Common myeloid progenitor, CD34-positive (primary cell): ENCODE measurements around the gene MAPKAPK2.

Experiments used
- CTCF ChIA-PET: fragments of 350-600 bp; sonication (Branson Sonifier 250); formaldehyde crosslinking; loops from one replicate; lab custom pipeline; 2021; ENCODE audit warnings: antibody characterized with exemption; lab: Charles Lee
- POLR2A ChIA-PET: fragments of 350-600 bp; sonication (Branson Sonifier 250); formaldehyde crosslinking; loops from one replicate; lab custom pipeline; 2021; ENCODE audit warnings: antibody characterized with exemption; lab: Charles Lee
- DNase-seq, 3 donors: peaks; one replicate each; pipeline versions ENCODE4 v3.0.0 to v3.0.0-alpha.2; 2013
- H3K27ac ChIP-seq, 2 experiments: 1 replicate in 1 of 2; 2 replicates in 1 of 2; pipeline ENCODE4 v1.7.0; 2013; ENCODE audit warnings: inconsistent platforms in 2 of 2, low read length in 2 of 2, mild to moderate bottlenecking in 2 of 2, low read depth in 1 of 2, moderate library complexity in 1 of 2; ENCODE audit not compliant: severe bottlenecking in 2 of 2, insufficient read depth in 1 of 2, poor library complexity in 1 of 2
- H3K27me3 ChIP-seq, 5 experiments: replicated peaks in 2 of 5; 1 replicate in 3 of 5; 2 replicates in 2 of 5; pipeline versions ENCODE4 v1.6.1 to v1.7.0; 2013; ENCODE audit warnings: low read length in 4 of 5, mild to moderate bottlenecking in 2 of 5, moderate library complexity in 2 of 5, inconsistent platforms in 1 of 5; ENCODE audit not compliant: insufficient read depth in 5 of 5, control insufficient read depth in 4 of 5
- H3K36me3 ChIP-seq, 4 experiments: 1 replicate in 2 of 4; 2 replicates in 2 of 4; pipeline versions ENCODE4 v1.6.1 to v1.7.0; 2013; ENCODE audit warnings: low read length in 3 of 4, control low read depth in 1 of 4, mild to moderate bottlenecking in 1 of 4; ENCODE audit not compliant: control insufficient read depth in 4 of 4, insufficient read depth in 4 of 4
- H3K4me1 ChIP-seq, 4 experiments: 1 replicate in 3 of 4; 2 replicates in 1 of 4; pipeline versions ENCODE4 v1.6.1 to v1.7.1; 2013; ENCODE audit warnings: low read length in 3 of 4, mild to moderate bottlenecking in 3 of 4, control low read depth in 1 of 4, inconsistent platforms in 1 of 4, moderate library complexity in 1 of 4; ENCODE audit not compliant: control insufficient read depth in 4 of 4, insufficient read depth in 4 of 4; ENCODE audit errors: control extremely low read depth in 1 of 4
- H3K4me3 ChIP-seq, 7 experiments: 1 replicate in 4 of 7; 2 replicates in 3 of 7; pipeline versions ENCODE4 v1.5.1 to v1.7.0; 2013; ENCODE audit warnings: mild to moderate bottlenecking in 7 of 7, low read length in 6 of 7, moderate library complexity in 6 of 7, inconsistent platforms in 2 of 7, low read depth in 2 of 7, control low read depth in 1 of 7; ENCODE audit not compliant: insufficient read depth in 4 of 7, control insufficient read depth in 1 of 7; ENCODE audit errors: extremely low read depth in 1 of 7
- H3K9me3 ChIP-seq, 5 experiments: 1 replicate in 4 of 5; 2 replicates in 1 of 5; pipeline versions ENCODE4 v1.6.1 to v1.7.1; 2013; ENCODE audit warnings: low read length in 4 of 5, mild to moderate bottlenecking in 2 of 5, inconsistent platforms in 1 of 5, low read depth in 1 of 5, moderate library complexity in 1 of 5; ENCODE audit not compliant: control insufficient read depth in 4 of 5, insufficient read depth in 2 of 5; ENCODE audit errors: control extremely low read depth in 1 of 5
- WGBS: methylation state at CpG from one replicate; pipeline ENCODE4 v1.1.5; 2013; ENCODE audit not compliant: insufficient coverage; 5-methylcytosine and 5-hydroxymethylcytosine counted together

The MAPKAPK2 gene

GRCh38 chr1:206664740-206665139 lies 20.0 kb upstream of the MAPKAPK2 start:
- Histone ChIP-seq H3K36me3 (no peaks in the 10 kb centered on the region), H3K27ac (no peak overlapping the region), H3K4me3 (peak overlapping the region in 2 of 7 experiments; percentile 57 to 69), H3K9me3 (no peaks in the 10 kb centered on the region), H3K27me3 (peaks cover 0 to 8% (median 0%) of the 10 kb centered on the region in 5 experiments), H3K4me1 (peaks cover 14 to 42% (median 33%) of the 10 kb centered on the region in 4 experiments)
- DNase-seq: no peak
- ChIA-PET POLR2A (interaction anchor here (0.7 to 2.0 kb wide), 4 partner anchors 11 to 42 kb away, joined by 3 to 17 read pairs (median 4); partner anchors contain the start of gene DYRK3), CTCF (interaction anchor here (1.0 to 31.8 kb wide), 24 partner anchors 9 to 248 kb away, joined by 3 to 989 read pairs (median 6); partner anchors contain the start of genes DYRK3, EIF2D and MAPKAPK2)
- 40% methylated on average over 2 of the region's 6 CpGs for WGBS

- 86% methylated on average over 1 of the region's 3 CpGs for WGBS
- Histone ChIP-seq H3K9me3 (no peaks in the 10 kb centered on the region), H3K27me3 (peaks cover 0 to 6% (median 0%) of the 10 kb centered on the region in 5 experiments), H3K4me1 (peaks cover 14 to 37% (median 28%) of the 10 kb centered on the region in 4 experiments), H3K4me3 (no peak overlapping the region), H3K36me3 (no peaks in the 10 kb centered on the region), H3K27ac (no peak overlapping the region)
- CTCF ChIA-PET: interaction anchor here (0.7 to 31.8 kb wide), 11 partner anchors 8 to 143 kb away, joined by 3 to 989 read pairs (median 7); partner anchors contain the start of genes DYRK3 and MAPKAPK2
- DNase-seq: no peak
- POLR2A ChIA-PET: no interaction called here
These were observed 18.6 kb upstream of the MAPKAPK2 start for GRCh38 chr1:206666031-206666561.

GRCh38 chr1:206666954-206667665 lies 17.6 kb upstream of the MAPKAPK2 start:
- no peak overlapping the region for H3K27ac ChIP-seq
- no peak for DNase-seq
- POLR2A ChIA-PET: no interaction called here
- H3K36me3 ChIP-seq: no peaks in the 10 kb centered on the region
- CTCF ChIA-PET: interaction anchor here (0.7 to 31.8 kb wide), 11 partner anchors 10 to 164 kb away, joined by 3 to 989 read pairs (median 6); partner anchors contain the start of genes DYRK3 and MAPKAPK2
- H3K9me3 ChIP-seq: no peaks in the 10 kb centered on the region
- 98% methylated on average over 5 of the region's 5 CpGs for WGBS
- no peak overlapping the region for H3K4me3 ChIP-seq
- peaks cover 14 to 39% (median 30%) of the 10 kb centered on the region in 4 experiments for H3K4me1 ChIP-seq
- peaks cover 0 to 5% (median 0%) of the 10 kb centered on the region in 5 experiments for H3K27me3 ChIP-seq

- POLR2A ChIA-PET: no interaction called here
- no peak for DNase-seq
These were observed 16.4 kb upstream of the MAPKAPK2 start for GRCh38 chr1:206668351-206668750.

GRCh38 chr1:206668874-206669410 lies 15.8 kb upstream of the MAPKAPK2 start:
- H3K9me3 ChIP-seq: no peaks in the 10 kb centered on the region
- H3K4me3 ChIP-seq: no peak overlapping the region
- H3K27ac ChIP-seq: no peak overlapping the region
- H3K27me3 ChIP-seq: no peaks in the 10 kb centered on the region
- no peaks in the 10 kb centered on the region for H3K36me3 ChIP-seq
- DNase-seq: no peak
- ChIA-PET POLR2A (no interaction called here), CTCF (interaction anchor here (0.7 to 31.8 kb wide), 4 partner anchors 14 to 163 kb away, joined by 3 to 989 read pairs (median 4); partner anchors contain the start of gene DYRK3)
- H3K4me1 ChIP-seq: peaks cover 18 to 43% (median 38%) of the 10 kb centered on the region in 4 experiments
- WGBS: 100% methylated on average over 1 of the region's 6 CpGs

More at GRCh38 chr1:206668351-206668750, 16.4 kb upstream of the MAPKAPK2 start:
- 0% methylated on average over 2 of the region's 2 CpGs for WGBS
- no peaks in the 10 kb centered on the region for H3K36me3 ChIP-seq
- no peak overlapping the region for H3K27ac ChIP-seq
- no peaks in the 10 kb centered on the region for H3K27me3 ChIP-seq
- H3K9me3 ChIP-seq: no peaks in the 10 kb centered on the region
- peaks cover 15 to 43% (median 38%) of the 10 kb centered on the region in 4 experiments for H3K4me1 ChIP-seq
- CTCF ChIA-PET: interaction anchor here (0.7 to 31.8 kb wide), 5 partner anchors 22 to 164 kb away, joined by 3 to 989 read pairs (median 7); partner anchors contain the start of gene DYRK3
- H3K4me3 ChIP-seq: no peak overlapping the region

- H3K4me1 ChIP-seq: peaks cover 10 to 40% (median 32%) of the 10 kb centered on the region in 4 experiments
- H3K27ac ChIP-seq: peak overlapping the region in 1 of 2 experiments; percentile 36
- no peak overlapping the region for H3K4me3 ChIP-seq
- H3K27me3 ChIP-seq: no peaks in the 10 kb centered on the region
- DNase-seq: no peak
- H3K9me3 ChIP-seq: no peaks in the 10 kb centered on the region
- ChIA-PET CTCF (interaction anchor here (0.8 to 31.8 kb wide), 8 partner anchors 9 to 137 kb away, joined by 3 to 989 read pairs (median 4); partner anchors contain the start of gene DYRK3), POLR2A (interaction anchor here (0.8 to 1.2 kb wide), 2 partner anchors 8 to 37 kb away, joined by 3 to 5 read pairs; partner anchors contain the start of gene DYRK3)
- WGBS: 52% methylated on average over 8 of the region's 8 CpGs
- no peaks in the 10 kb centered on the region for H3K36me3 ChIP-seq
These were observed 12.6 kb upstream of the MAPKAPK2 start for GRCh38 chr1:206672011-206672688.
